H1 (cell line): ENCODE data around the gene TMEM51.

Experiments used
- CHD2 ChIP-seq: IDR thresholded peaks from 2 replicates; pipeline ENCODE4 v1.6.1; 2012; ENCODE audit warnings: low read length, improper control_type of control experiment
- CTCF ChIP-seq, 3 experiments: IDR thresholded peaks; 1 replicate in 2 of 3; 2 replicates in 1 of 3; pipeline versions ENCODE4 v1.5.1 to v1.6.1; 2011; ENCODE audit warnings: low read length in 3 of 3, mild to moderate bottlenecking in 3 of 3, inconsistent platforms in 2 of 3, low read depth in 1 of 3, moderate library complexity in 1 of 3; ENCODE audit not compliant: insufficient read depth in 1 of 3; ENCODE audit errors: control extremely low read depth in 1 of 3
- JUND ChIP-seq: IDR thresholded peaks from 2 replicates; pipeline ENCODE4 v1.6.1; 2011; ENCODE audit warnings: mild to moderate bottlenecking, improper control_type of control experiment, low read length
- POLR2A ChIP-seq, 2 experiments: IDR thresholded peaks; 1 replicate in 1 of 2; 2 replicates in 1 of 2; pipeline ENCODE4 v1.6.1; 2011; ENCODE audit warnings: low read depth in 2 of 2, low read length in 2 of 2, mild to moderate bottlenecking in 2 of 2; ENCODE audit errors: control extremely low read depth in 1 of 2
- POLR2AphosphoS5 ChIP-seq: IDR thresholded peaks from 2 replicates; pipeline ENCODE4 v1.6.1; 2011; ENCODE audit warnings: low read depth, low read length
- SRF ChIP-seq: IDR thresholded peaks from 2 replicates; pipeline ENCODE4 v1.6.1; 2011; ENCODE audit warnings: mild to moderate bottlenecking, low read depth, low read length, moderate library complexity
- TAF1 ChIP-seq: IDR thresholded peaks from 2 replicates; pipeline ENCODE4 v1.6.1; 2011; ENCODE audit warnings: mild to moderate bottlenecking, low read depth, low read length
- YY1 ChIP-seq: IDR thresholded peaks from 2 replicates; pipeline ENCODE4 v1.6.1; 2011; ENCODE audit warnings: low read depth, mild to moderate bottlenecking, low read length

GRCh38 chr1:15233689-15234088, 80.1 kb downstream of the TMEM51 start:
- TF ChIP-seq TAF1, result no peak
- TF ChIP-seq CTCF (IDR thresholded peaks at IDR 0.05; ENCODE audit: control extremely low read depth in 1 of 3, insufficient read depth in 1 of 3, low read depth in 1 of 3, low read length in 3 of 3), result no peak
- no peak for TF ChIP-seq YY1
- TF ChIP-seq SRF, result no peak
- no peak for TF ChIP-seq JUND
- TF ChIP-seq POLR2A (IDR thresholded peaks at IDR 0.05; ENCODE audit: control extremely low read depth in 1 of 2, low read depth in 2 of 2, low read length in 2 of 2), result no peak
- TF ChIP-seq CHD2, result no peak
- TF ChIP-seq POLR2AphosphoS5, result no peak
